ENCODE measurements around the gene SLC9A9. TPM values are rescaled to one million over a fixed set of nuclear protein-coding genes. Genes with fewer than 3 reads are reported as not detected.

The SLC9A9 gene
- total RNA-seq, 1 donor from 2014 or later: 5.6 TPM

GRCh38 chr3:143419611-143420010, 428.7 kb downstream of the SLC9A9 start:
- ATAC-seq (no peak), DNase-seq (no peak)
- intact Hi-C loops (cut with micrococcal nuclease): no loop called here

GRCh38 chr3:143418391-143418790, 429.9 kb downstream of the SLC9A9 start:
- intact Hi-C loops (cut with micrococcal nuclease): no loop called here
- DNase-seq (no peak), ATAC-seq (no peak)

- intact Hi-C loops (cut with micrococcal nuclease): no loop called here
- DNase-seq: no peak
- no peak for ATAC-seq
Observed at GRCh38 chr3:143416229-143416628, 432.0 kb downstream of the SLC9A9 start.

- intact Hi-C loops (cut with micrococcal nuclease): no loop called here
- ATAC-seq: no peak
- no peak for DNase-seq
Observed at GRCh38 chr3:143414571-143415253, 433.6 kb downstream of the SLC9A9 start.

GRCh38 chr3:143413372-143413771, 434.9 kb downstream of the SLC9A9 start:
- no peak for ATAC-seq
- DNase-seq: no peak
- intact Hi-C loops (cut with micrococcal nuclease): no loop called here

- DNase-seq (no peak), ATAC-seq (no peak)
- intact Hi-C loops (cut with micrococcal nuclease): no loop called here
Observed at GRCh38 chr3:143412084-143412483, 436.2 kb downstream of the SLC9A9 start.

GRCh38 chr3:143410259-143410658, 438.0 kb downstream of the SLC9A9 start:
- intact Hi-C loops (cut with micrococcal nuclease): no loop called here
- no peak for ATAC-seq
- no peak for DNase-seq

GRCh38 chr3:143408771-143409170, 439.5 kb downstream of the SLC9A9 start:
- ATAC-seq: no peak
- intact Hi-C loops (cut with micrococcal nuclease): no loop called here

GRCh38 chr3:143402602-143403001, 445.7 kb downstream of the SLC9A9 start:
- intact Hi-C loops (cut with micrococcal nuclease): no loop called here
- no peak for DNase-seq
- no peak for ATAC-seq

More at GRCh38 chr3:143408771-143409170, 439.5 kb downstream of the SLC9A9 start:
- no peak for DNase-seq

GRCh38 chr3:143396790-143397189, 451.5 kb downstream of the SLC9A9 start:
- no peak for DNase-seq
- intact Hi-C loops (cut with micrococcal nuclease): no loop called here
- ATAC-seq: no peak

- intact Hi-C loops (cut with micrococcal nuclease): no loop called here
- DNase-seq: no peak
- no peak for ATAC-seq
Observed at GRCh38 chr3:143389388-143389787, 458.9 kb downstream of the SLC9A9 start.

GRCh38 chr3:143387425-143387824, 460.8 kb downstream of the SLC9A9 start:
- intact Hi-C loops (cut with micrococcal nuclease): no loop called here
- DNase-seq (no peak), ATAC-seq (no peak)

- ATAC-seq: no peak
- DNase-seq: no peak
- intact Hi-C loops (cut with micrococcal nuclease): no loop called here
Observed at GRCh38 chr3:143384076-143384475, 464.2 kb downstream of the SLC9A9 start.

- ATAC-seq: no peak
- DNase-seq: no peak
- intact Hi-C loops (cut with micrococcal nuclease): no loop called here
Observed at GRCh38 chr3:143383421-143383820, 464.8 kb downstream of the SLC9A9 start.

GRCh38 chr3:143382816-143383215, 465.5 kb downstream of the SLC9A9 start:
- ATAC-seq (no peak), DNase-seq (no peak)
- intact Hi-C loops (cut with micrococcal nuclease): no loop called here

GRCh38 chr3:143380449-143380848, 467.8 kb downstream of the SLC9A9 start:
- DNase-seq: no peak
- no peak for ATAC-seq
- intact Hi-C loops (cut with micrococcal nuclease): no loop called here

GRCh38 chr3:143375698-143376097, 472.6 kb downstream of the SLC9A9 start:
- intact Hi-C loops (cut with micrococcal nuclease): no loop called here
- no peak for ATAC-seq
- DNase-seq: no peak

GRCh38 chr3:143367171-143367570, 481.1 kb downstream of the SLC9A9 start:
- intact Hi-C loops (cut with micrococcal nuclease): no loop called here
- DNase-seq: no peak
- no peak for ATAC-seq

- DNase-seq (no peak), ATAC-seq (no peak)
- intact Hi-C loops (cut with micrococcal nuclease): no loop called here
Observed at GRCh38 chr3:143366672-143367071, 481.6 kb downstream of the SLC9A9 start.

GRCh38 chr3:143363949-143364348, 484.3 kb downstream of the SLC9A9 start:
- no peak for DNase-seq
- intact Hi-C loops (cut with micrococcal nuclease): no loop called here
- no peak for ATAC-seq

GRCh38 chr3:143363276-143363675, 485.0 kb downstream of the SLC9A9 start:
- no peak for ATAC-seq
- no peak for DNase-seq
- intact Hi-C loops (cut with micrococcal nuclease): no loop called here

Data from left ventricle myocardium superior (tissue), 1 donor.